IPS DF 6.9 (cell line): ENCODE results near the gene TMEM45B.
"Not testable (repeated sequence)": the region's sequence is repeated elsewhere in the genome, so short reads cannot be mapped to it uniquely, and the experiment has no call there.

Source experiments
- DNase-seq: peaks from one replicate; pipeline ENCODE4 v3.0.0-alpha.2; 2013; ENCODE audit warnings: low read depth, low spot score
- H3K27ac ChIP-seq: one replicate; pipeline ENCODE4 v1.5.1; 2013; ENCODE audit warnings: low read length, control low read depth
- H3K27me3 ChIP-seq: 2 replicates; pipeline ENCODE4 v1.6.1; 2013; ENCODE audit warnings: mild to moderate bottlenecking, low read length; ENCODE audit not compliant: control insufficient read depth, insufficient read depth
- H3K36me3 ChIP-seq: 2 replicates; pipeline ENCODE4 v1.6.1; 2013; ENCODE audit warnings: low read length; ENCODE audit not compliant: control insufficient read depth, insufficient read depth
- H3K4me1 ChIP-seq: 2 replicates; pipeline ENCODE4 v1.6.1; 2013; ENCODE audit warnings: low read length; ENCODE audit not compliant: control insufficient read depth, insufficient read depth
- H3K4me3 ChIP-seq: 2 replicates; pipeline ENCODE4 v1.5.1; 2013; ENCODE audit warnings: mild to moderate bottlenecking, low read length
- H3K9me3 ChIP-seq: 2 replicates; pipeline ENCODE4 v1.6.1; 2013; ENCODE audit warnings: low read length, inconsistent platforms; ENCODE audit not compliant: control insufficient read depth, insufficient read depth
- WGBS: extraction: QIAGEN DNeasy Blood & Tissue Kit; methylation state at CpG from one replicate; pipeline ENCODE4 v1.1.7; 2013; ENCODE audit warnings: mixed read lengths, missing lambda C conversion rate; ENCODE audit not compliant: insufficient read length, insufficient coverage; 5-methylcytosine and 5-hydroxymethylcytosine counted together

Gene TMEM45B

DNA sequence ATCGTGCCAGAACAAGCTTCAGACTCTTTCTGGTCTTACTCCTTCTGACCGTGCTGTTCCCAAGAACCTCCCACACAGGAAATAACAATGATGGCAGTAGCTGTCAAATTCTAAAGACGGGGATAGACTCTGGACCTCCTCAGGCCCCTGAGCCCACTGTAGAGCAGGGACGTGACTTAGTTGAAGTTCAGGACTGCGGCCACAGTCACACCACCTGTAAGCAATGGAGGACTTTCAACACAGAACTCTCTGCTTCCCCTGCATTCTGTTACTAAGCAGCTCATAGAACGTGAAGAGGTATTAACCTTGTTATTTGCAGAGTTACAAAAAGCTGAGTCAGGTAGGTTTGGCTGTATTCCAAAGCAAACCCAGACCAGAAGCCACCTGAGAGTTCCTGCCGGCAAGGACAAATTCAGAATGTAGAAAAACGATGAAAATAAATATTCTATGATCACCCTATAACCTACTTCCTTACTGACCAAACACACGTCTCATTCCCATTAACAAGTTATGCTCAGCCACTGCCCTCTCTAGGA, 12.7 kb downstream of the TMEM45B start:
- no peaks in the 10 kb centered on the region for H3K27me3 ChIP-seq
- H3K4me1 ChIP-seq = no peaks in the 10 kb centered on the region
- no peak overlapping the region for H3K27ac ChIP-seq
- WGBS = no CpG with 5 or more reads among the region's 9 CpGs
- DNase-seq = no peak
- H3K4me3 ChIP-seq = no peak overlapping the region
- no peaks in the 10 kb centered on the region for H3K9me3 ChIP-seq
- no peaks in the 10 kb centered on the region for H3K36me3 ChIP-seq

DNA sequence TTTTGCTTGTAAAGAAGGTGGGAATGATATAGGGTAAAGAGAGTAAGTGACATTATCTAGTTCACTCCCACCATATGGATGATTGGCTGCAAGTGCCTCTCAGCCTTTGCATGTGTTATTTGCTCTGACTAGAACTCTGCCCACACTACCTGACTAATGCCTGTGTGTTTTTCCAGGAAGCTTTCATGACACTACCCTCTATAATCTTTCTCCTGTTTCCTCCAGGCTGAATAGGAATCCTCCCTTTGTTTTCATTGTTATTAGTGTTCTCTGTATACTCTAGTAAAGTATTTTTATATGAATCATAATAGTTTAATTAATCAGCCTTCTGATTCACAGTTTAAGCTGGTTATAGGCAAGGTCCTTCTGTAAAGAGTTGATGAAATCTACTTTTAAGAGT, 13.8 kb downstream of the TMEM45B start:
- not testable (repeated sequence) for H3K27ac ChIP-seq, H3K4me3 ChIP-seq, H3K9me3 ChIP-seq, DNase-seq, H3K4me1 ChIP-seq, H3K27me3 ChIP-seq, H3K36me3 ChIP-seq

DNA sequence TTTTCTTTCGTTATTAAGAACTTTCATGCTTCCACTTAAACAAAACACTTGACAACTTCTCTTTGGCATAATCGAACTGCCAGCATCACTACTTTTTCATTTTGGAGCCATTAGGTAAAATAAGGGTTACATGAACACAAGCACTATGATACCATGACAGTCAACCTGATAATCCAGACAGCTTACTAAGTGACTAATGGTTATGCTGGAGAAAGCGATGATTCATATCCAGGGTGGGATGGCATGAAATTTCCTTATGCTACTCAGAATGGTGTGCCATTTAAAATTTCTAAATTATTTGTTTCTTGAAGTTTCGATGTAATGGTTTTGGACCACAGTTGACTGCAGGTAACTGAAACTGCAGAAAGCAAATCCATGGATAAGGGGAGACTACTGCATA, 15.6 kb downstream of the TMEM45B start:
- DNase-seq, H3K27me3 ChIP-seq, H3K27ac ChIP-seq, H3K4me3 ChIP-seq, H3K9me3 ChIP-seq, H3K36me3 ChIP-seq, H3K4me1 ChIP-seq: not testable (repeated sequence)
- WGBS = no CpG with 5 or more reads among the region's 4 CpGs

DNA sequence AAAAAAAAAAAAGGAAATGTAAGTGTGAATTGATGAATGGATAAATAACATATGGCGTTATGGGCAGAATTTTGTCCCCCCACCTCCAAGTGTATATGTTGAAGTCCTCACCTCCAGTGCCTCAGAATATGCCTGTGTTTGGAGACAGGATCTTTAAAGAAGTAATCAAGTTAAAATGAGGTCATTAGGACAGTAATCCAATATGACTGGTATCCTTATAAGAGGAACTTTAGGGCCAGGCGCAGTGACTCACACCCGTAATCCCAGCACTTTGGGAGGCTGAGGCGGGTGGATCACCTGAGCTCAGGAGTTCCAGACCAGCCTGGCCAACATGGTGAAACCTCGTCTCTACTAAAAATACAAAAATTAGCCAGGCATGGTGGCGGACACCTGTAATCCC, 17.6 kb downstream of the TMEM45B start:
- H3K36me3 ChIP-seq, H3K27ac ChIP-seq, H3K27me3 ChIP-seq, H3K4me3 ChIP-seq, H3K4me1 ChIP-seq, H3K9me3 ChIP-seq, DNase-seq: not testable (repeated sequence)
- WGBS = no CpG with 5 or more reads among the region's 6 CpGs

DNA sequence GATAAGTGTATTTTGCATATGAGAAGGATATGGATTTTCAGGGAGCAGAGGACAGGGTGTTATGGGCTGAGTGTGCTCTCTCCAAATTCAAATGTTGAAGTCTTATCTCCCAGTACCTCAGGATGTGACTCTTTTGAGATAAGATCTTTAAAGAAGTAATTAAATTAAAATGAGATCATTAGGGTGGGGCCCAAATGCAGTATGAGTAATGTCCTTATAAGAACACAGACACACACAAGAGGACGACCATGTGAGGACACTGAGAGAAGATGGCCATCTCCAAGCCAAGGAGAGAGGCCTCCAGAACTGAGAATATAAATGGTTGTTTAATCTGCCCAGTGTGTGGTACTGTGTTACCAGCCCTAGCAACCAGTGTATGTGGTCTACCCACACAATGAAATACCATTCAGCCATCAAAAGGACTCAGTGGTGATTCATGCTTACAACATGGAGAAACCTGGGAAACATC, 20.8 kb downstream of the TMEM45B start:
- H3K27me3 ChIP-seq, H3K9me3 ChIP-seq, H3K4me1 ChIP-seq, H3K4me3 ChIP-seq, DNase-seq, H3K27ac ChIP-seq, H3K36me3 ChIP-seq: not testable (repeated sequence)
- no CpG with 5 or more reads among the region's 1 CpG for WGBS

DNA sequence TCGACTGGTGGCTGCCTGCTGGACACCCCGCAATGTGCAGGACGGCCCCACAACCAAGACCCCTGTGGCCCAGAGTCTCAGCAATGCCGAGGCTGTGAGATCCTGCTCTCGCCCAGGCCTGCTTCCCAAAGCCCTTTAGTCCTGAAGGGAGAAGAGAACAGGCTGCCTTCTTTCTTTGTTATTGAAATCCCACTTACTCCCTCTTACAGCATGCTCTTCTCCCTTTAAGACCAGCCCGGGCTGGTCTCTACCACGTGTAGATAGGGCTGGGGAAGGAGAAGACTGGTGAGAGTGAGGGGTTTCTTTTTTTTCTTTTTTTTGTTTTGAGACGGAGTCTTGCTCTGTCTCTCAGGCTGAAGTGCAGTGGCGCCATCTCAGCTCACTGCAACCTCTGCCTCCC, 21.3 kb downstream of the TMEM45B start:
- DNase-seq = no peak
- Histone ChIP-seq H3K27ac (no peak overlapping the region), H3K4me3 (no peak overlapping the region), H3K36me3 (no peaks in the 10 kb centered on the region), H3K4me1 (no peaks in the 10 kb centered on the region), H3K9me3 (no peaks in the 10 kb centered on the region), H3K27me3 (no peaks in the 10 kb centered on the region)
- no CpG with 5 or more reads among the region's 9 CpGs for WGBS

DNA sequence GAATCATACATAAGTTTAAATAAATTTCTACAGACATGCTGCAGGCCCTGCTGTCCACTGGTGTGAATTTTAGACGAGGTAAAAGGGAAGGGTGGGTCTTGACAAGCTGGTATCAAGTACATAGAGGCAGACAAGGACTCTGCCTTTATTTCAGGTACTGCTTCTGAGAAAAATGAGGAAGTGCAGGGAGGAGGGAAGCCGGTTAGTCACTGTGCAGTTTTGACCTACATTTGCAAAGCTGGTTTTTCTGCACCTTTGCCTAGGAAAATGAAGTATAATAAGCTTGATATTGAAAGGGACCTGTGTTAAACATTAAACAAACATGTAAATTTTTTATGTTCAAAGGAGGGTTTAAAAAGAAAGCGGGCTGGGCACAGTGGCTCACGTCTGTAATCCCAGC, 24.6 kb downstream of the TMEM45B start:
- Histone ChIP-seq H3K27me3 (no peaks in the 10 kb centered on the region), H3K36me3 (no peaks in the 10 kb centered on the region), H3K27ac (no peak overlapping the region), H3K4me1 (no peaks in the 10 kb centered on the region), H3K9me3 (no peaks in the 10 kb centered on the region), H3K4me3 (no peak overlapping the region)
- WGBS = no CpG with 5 or more reads among the region's 4 CpGs
- DNase-seq = no peak

DNA sequence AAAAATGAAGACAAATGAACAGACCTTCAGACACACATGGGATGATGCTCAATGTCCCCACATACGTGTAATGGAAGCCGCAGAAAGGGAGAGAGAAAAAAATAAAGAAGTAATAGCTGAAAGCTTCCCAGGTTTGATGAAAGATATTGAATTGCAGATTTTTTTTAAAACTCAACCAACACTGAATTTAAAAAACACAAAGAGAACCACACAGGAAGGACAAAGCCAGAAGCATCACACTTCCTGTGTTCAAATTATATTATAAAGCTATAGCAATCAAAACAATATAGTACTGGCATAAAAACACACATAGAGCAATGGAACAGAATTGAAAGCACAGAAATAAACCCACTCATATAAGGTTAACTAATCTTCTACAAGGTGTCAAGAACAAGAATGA, 26.5 kb downstream of the TMEM45B start:
- no CpG with 5 or more reads among the region's 2 CpGs for WGBS
- Histone ChIP-seq H3K4me1 (no peaks in the 10 kb centered on the region), H3K36me3 (no peaks in the 10 kb centered on the region), H3K4me3 (no peak overlapping the region), H3K27me3 (no peaks in the 10 kb centered on the region), H3K27ac (no peak overlapping the region), H3K9me3 (no peaks in the 10 kb centered on the region)
- no peak for DNase-seq

DNA sequence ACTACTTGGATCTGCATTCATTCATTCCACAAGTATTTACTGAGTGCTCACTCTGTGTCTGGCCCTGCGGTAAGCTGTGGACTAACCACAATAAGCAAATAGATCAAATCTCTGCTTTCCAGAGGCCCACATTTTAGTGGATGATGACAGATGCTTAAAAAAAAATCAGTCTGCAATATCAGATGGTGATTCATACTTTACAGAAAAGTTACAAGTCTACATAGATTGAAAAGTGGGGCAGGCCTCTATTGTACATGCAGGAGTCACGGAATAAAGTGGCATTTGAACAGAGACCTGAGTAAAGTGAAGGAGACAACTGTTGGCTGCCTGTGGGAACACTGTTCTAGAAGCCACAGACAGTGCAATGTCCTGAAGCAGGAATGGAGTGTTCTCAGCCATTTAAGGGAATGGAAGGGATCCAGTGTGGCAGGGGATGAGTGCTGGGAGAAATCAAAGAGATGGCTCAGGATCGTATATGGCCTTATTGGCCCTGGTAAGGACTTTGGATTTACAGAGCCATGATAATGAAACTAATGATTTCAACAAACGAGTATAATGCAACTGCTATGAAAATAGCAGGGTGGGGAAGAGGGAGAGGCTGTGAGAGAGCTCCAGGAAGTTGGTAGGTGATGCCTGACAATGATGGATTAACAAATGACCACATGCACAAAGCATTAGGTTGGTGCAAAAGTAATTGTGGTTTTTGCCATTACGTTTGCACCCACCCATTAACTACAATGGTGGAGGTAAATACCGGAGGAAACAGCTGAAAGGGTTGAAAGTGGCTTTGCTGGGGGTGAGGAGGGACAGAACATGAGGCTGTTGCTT, 31.1 kb downstream of the TMEM45B start:
- Histone ChIP-seq H3K4me1 (no peaks in the 10 kb centered on the region), H3K4me3 (no peak overlapping the region), H3K9me3 (no peaks in the 10 kb centered on the region), H3K27ac (no peak overlapping the region), H3K27me3 (no peaks in the 10 kb centered on the region), H3K36me3 (no peaks in the 10 kb centered on the region)
- WGBS = no CpG with 5 or more reads among the region's 6 CpGs
- DNase-seq = no peak

DNA sequence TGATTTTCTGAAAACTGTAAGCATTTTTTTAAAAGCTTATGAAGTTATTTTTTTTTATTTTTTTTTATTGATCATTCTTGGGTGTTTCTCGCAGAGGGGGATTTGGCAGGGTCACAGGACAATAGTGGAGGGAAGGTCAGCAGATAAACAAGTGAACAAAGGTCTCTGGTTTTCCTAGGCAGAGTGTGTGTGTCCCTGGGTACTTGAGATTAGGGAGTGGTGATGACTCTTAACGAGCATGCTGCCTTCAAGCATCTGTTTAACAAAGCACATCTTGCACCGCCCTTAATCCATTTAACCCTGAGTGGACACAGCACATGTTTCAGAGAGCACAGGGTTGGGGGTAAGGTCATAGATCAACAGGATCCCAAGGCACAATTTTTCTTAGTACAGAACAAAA, 31.7 kb downstream of the TMEM45B start:
- not testable (repeated sequence) for H3K4me3 ChIP-seq, H3K36me3 ChIP-seq, H3K9me3 ChIP-seq, H3K27ac ChIP-seq, DNase-seq, H3K27me3 ChIP-seq, H3K4me1 ChIP-seq
- no CpG with 5 or more reads among the region's 3 CpGs for WGBS
